Body of pancreas (tissue), 4 donors: ENCODE results near the gene MRPL47. TPM values are rescaled to one million over a fixed set of nuclear protein-coding genes. Genes with fewer than 3 reads are reported as not detected.

ENCODE experiments used
- ATAC-seq: fragments of 150-250 bp; one replicate; pipeline ENCODE4 v1.9.1; 2016
- DNase-seq, 4 donors: peaks; one replicate each; pipeline ENCODE4 v3.0.0-alpha.2; 2019
- H3K27ac ChIP-seq, 4 donors: fragments of 200-600 bp; sonication (generic); 1 replicate in 3 of 4; 2 replicates in 1 of 4; pipeline versions ENCODE4 v1.5.1 to v1.6.1; 2016 to 2019; ENCODE audit warnings: mild to moderate bottlenecking in 1 of 4, mixed read lengths in 1 of 4, moderate library complexity in 1 of 4
- H3K27me3 ChIP-seq, 2 donors: fragments of 200-600 bp; sonication (generic); one replicate each; pipeline ENCODE4 v1.6.0; 2016; ENCODE audit warnings: mild to moderate bottlenecking in 1 of 2
- H3K36me3 ChIP-seq, 2 donors: fragments of 200-600 bp; sonication (generic); replicated peaks in 1 of 2; 2 replicates each; pipeline ENCODE4 v1.5.1; 2016; ENCODE audit warnings: low read depth in 2 of 2; ENCODE audit not compliant: insufficient read depth in 1 of 2
- H3K4me1 ChIP-seq: fragments of 200-600 bp; sonication (generic); one replicate; pipeline ENCODE4 v1.6.0; 2016
- H3K4me3 ChIP-seq, 2 donors: fragments of 200-600 bp; sonication (generic); 1 replicate in 1 of 2; 2 replicates in 1 of 2; pipeline ENCODE4 v1.5.1; 2016 to 2019
- H3K9me3 ChIP-seq, 3 donors: fragments of 200-600 bp; sonication (generic); 1 replicate in 2 of 3; 2 replicates in 1 of 3; pipeline ENCODE4 v1.5.1; 2016
- CTCF ChIP-seq, 7 experiments: fragments of 450-650 bp in 4 of 7; fragments of 200-600 bp in 3 of 7; sonication (generic) in 3 of 7; IDR thresholded peaks; one replicate each; pipeline ENCODE4 v1.5.1; 2016 to 2019; ENCODE audit warnings: antibody characterized with exemption in 7 of 7
- POLR2A ChIP-seq, 3 donors: fragments of 450-650 bp; IDR thresholded peaks; one replicate each; pipeline ENCODE4 v1.6.1; 2016; ENCODE audit warnings: antibody characterized with exemption in 3 of 3, mild to moderate bottlenecking in 2 of 3
- WGBS, 2 donors: methylation state at CpG; one replicate each; pipeline ENCODE4 v1.1.5; 2017; 5-methylcytosine and 5-hydroxymethylcytosine counted together
- intact Hi-C: fragments of 100-400 bp; cut with DNase I; formaldehyde crosslinking; loops from one replicate; pipeline ENCODE4 v1.15.1; 2023
- total RNA-seq, 2 donors: library from RNA; depleted of rRNA; stranded (reverse); fragments of >200 nt; gene quantifications; one replicate each; pipeline ENCODE4 v1.1.0, GENCODE V29; 2016

Gene MRPL47
- total RNA-seq, 2 donors from 2014 or later = 5.3 to 8.6 TPM

GRCh38 chr3:179565496-179565895 is 38.9 kb downstream of the MRPL47 start:
- no peaks in the 10 kb centered on the region for H3K9me3 ChIP-seq
- ATAC-seq = no peak
- H3K4me3 ChIP-seq = no peak overlapping the region
- TF ChIP-seq CTCF (IDR thresholded peaks at IDR 0.05) = no peak
- TF ChIP-seq POLR2A (IDR thresholded peaks at IDR 0.05) = no peak
- 79 to 80% methylated on average over 3 of the region's 3 CpGs for WGBS, 2 donors
- H3K27me3 ChIP-seq = no peaks in the 10 kb centered on the region
- no peak for DNase-seq
- H3K27ac ChIP-seq = no peak overlapping the region
- intact Hi-C loops = no loop called here
- H3K36me3 ChIP-seq = peaks cover 0 to 3% of the 10 kb centered on the region in 2 donors
- H3K4me1 ChIP-seq = peaks cover 9% of the 10 kb centered on the region

DNA sequence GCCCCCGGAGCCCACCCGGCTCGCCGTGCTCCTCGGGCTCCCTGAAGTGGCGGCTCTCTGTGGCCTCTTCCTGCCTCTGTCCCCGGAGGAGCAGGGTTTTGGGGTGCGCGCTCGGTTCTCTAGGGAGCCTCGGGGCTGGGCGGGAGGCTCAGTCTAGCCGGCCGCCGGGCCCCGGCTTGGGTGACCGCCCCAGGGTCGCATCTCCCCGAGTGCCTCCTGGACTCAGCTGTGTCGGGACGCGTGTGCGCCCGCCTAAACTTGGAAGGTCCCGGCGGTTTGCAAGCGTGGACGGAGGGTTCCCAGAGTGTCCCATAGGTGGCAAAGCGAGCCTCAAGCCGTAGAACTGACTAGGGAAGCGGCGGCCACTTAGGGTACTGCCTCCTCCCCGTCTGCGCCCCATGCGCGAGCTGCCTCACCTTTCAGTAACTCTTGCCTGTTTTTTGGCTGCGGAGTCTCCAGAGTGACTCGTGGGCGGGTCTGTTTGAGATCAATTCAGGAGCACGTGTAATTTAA is 41.1 kb downstream of the MRPL47 start:
- intact Hi-C loops = no loop called here
- Histone ChIP-seq H3K36me3 (no peaks in the 10 kb centered on the region), H3K4me3 (peak overlapping the region; percentile 66 to 72), H3K4me1 (peaks cover 9% of the 10 kb centered on the region), H3K9me3 (no peaks in the 10 kb centered on the region), H3K27ac (peak overlapping the region; percentile 60 to 84 (median 80)), H3K27me3 (no peaks in the 10 kb centered on the region)
- DNase-seq (peak; percentile 64 to 80 (median 74)), ATAC-seq (peak; percentile 61)
- WGBS, 2 donors = 0% methylated on average over 12 to 39 of the region's 40 CpGs
- TF ChIP-seq POLR2A (IDR thresholded peaks at IDR 0.05) (peak in 1 of 3 donors; percentile 0), CTCF (IDR thresholded peaks at IDR 0.05) (peak; percentile 21 to 88 (median 66))

- 1% methylated on average over 19 to 51 of the region's 55 CpGs for WGBS, 2 donors
Measured at GRCh38 chr3:179562591-179563270, 41.7 kb downstream of the MRPL47 start, which contains the start of gene ACTL6A. Gene ACTL6A (plus strand): TSS chr3:179562926. CDS start chr3:179563093, 167 bp downstream.

DNA sequence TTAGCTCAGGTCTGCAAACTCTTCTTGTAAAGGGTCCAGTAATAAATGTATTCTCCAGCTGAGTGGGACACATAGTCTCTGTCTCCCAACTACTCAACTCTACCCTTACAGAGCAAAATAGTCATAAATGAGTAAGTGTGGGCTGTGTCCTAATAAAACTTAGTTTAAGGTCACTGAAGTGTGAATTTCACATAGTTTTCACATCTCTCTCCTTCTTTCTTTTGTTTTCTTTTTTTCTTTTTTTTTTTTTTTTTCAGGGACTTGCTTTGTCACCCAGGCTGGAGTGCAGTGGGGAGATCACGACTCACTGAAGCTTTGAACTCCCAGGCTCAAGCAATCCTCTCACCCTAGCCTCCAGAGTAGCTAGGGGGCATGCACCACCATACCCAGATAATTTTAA is 43.6 kb downstream of the MRPL47 start:
- intact Hi-C loops = no loop called here
- no peak overlapping the region for H3K4me3 ChIP-seq
- DNase-seq (no peak), ATAC-seq (no peak)
- H3K27me3 ChIP-seq = no peaks in the 10 kb centered on the region
- H3K36me3 ChIP-seq = no peaks in the 10 kb centered on the region
- 83 to 86% methylated on average over 1 of the region's 1 CpG for WGBS, 2 donors
- H3K27ac ChIP-seq = no peak overlapping the region
- peaks cover 9% of the 10 kb centered on the region for H3K4me1 ChIP-seq
- no peaks in the 10 kb centered on the region for H3K9me3 ChIP-seq
- TF ChIP-seq CTCF (IDR thresholded peaks at IDR 0.05) (no peak), POLR2A (IDR thresholded peaks at IDR 0.05) (no peak)

More at GRCh38 chr3:179562591-179563270, 41.7 kb downstream of the MRPL47 start, which contains the start of gene ACTL6A:
- Histone ChIP-seq H3K9me3 (no peaks in the 10 kb centered on the region), H3K4me1 (peaks cover 9% of the 10 kb centered on the region), H3K4me3 (peak within 1 kb of the TSS; percentile 66 to 72), H3K27me3 (no peaks in the 10 kb centered on the region), H3K36me3 (no peaks in the 10 kb centered on the region), H3K27ac (peak within 1 kb of the TSS; percentile 60 to 84 (median 80))
- TF ChIP-seq CTCF (IDR thresholded peaks at IDR 0.05) (peak in 1 of 7 experiments; percentile 18), POLR2A (IDR thresholded peaks at IDR 0.05) (peak in 2 of 3 donors; percentile 74 to 77)
- ATAC-seq (peak; percentile 98), DNase-seq (peak; percentile 100)
- intact Hi-C loops = no loop called here
